IPS-18a (cell line): ENCODE data around the gene NOP16.
A peak's percentile ranks its signal among the peaks of the same experiment; 100 is the strongest.

Experiments
- H3K27ac ChIP-seq: one replicate; pipeline ENCODE4 v1.5.1; 2013; ENCODE audit warnings: low read length
- H3K27me3 ChIP-seq: one replicate; pipeline ENCODE4 v1.6.1; 2013; ENCODE audit warnings: mild to moderate bottlenecking, low read length; ENCODE audit not compliant: control insufficient read depth, insufficient read depth
- H3K36me3 ChIP-seq: one replicate; pipeline ENCODE4 v1.6.1; 2013; ENCODE audit warnings: low read depth, low read length; ENCODE audit not compliant: control insufficient read depth
- H3K4me1 ChIP-seq: one replicate; pipeline ENCODE4 v1.6.1; 2013; ENCODE audit warnings: low read depth, low read length; ENCODE audit not compliant: control insufficient read depth
- H3K4me3 ChIP-seq: one replicate; pipeline ENCODE4 v1.5.1; 2013; ENCODE audit warnings: low read length
- H3K9ac ChIP-seq: one replicate; pipeline ENCODE4 v1.6.1; 2013; ENCODE audit warnings: mild to moderate bottlenecking, low read length, moderate library complexity
- H3K9me3 ChIP-seq: one replicate; pipeline ENCODE4 v1.6.1; 2013; ENCODE audit warnings: low read depth, low read length; ENCODE audit not compliant: control insufficient read depth

NOP16 gene

DNA sequence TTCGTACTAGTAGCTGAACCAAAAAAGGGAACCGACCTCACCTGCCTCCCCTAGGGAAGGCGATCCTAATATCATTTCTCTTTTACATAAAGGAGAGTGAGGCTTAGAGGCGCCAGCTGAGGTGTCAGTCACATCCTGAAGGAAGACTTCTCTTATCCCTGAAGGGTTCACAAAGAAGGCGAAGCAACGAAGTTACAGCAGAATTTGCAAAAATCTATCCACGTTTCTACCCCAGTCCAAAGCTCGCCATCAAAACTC is 26.2 kb downstream of the NOP16 start:
- H3K4me3 ChIP-seq: peak overlapping the region; percentile 93
- no peak overlapping the region for H3K27ac ChIP-seq
- peaks cover 18% of the 10 kb centered on the region for H3K36me3 ChIP-seq
- H3K4me1 ChIP-seq: peaks cover 3% of the 10 kb centered on the region
- H3K27me3 ChIP-seq: peaks cover 55% of the 10 kb centered on the region
- H3K9me3 ChIP-seq: no peaks in the 10 kb centered on the region
- peak overlapping the region; percentile 95 for H3K9ac ChIP-seq

GRCh38 chr5:176361437-176362232 is 26.8 kb downstream of the NOP16 start, which contains the start of gene KIAA1191:
Gene KIAA1191, minus strand, starts transcription at chr5:176361764. Its CDS starts 2,256 bp downstream, at chr5:176359508.
- H3K27ac ChIP-seq: peak within 1 kb of the TSS; percentile 91
- H3K4me3 ChIP-seq: peak within 1 kb of the TSS; percentile 93
- H3K4me1 ChIP-seq: peaks cover 3% of the 10 kb centered on the region
- H3K36me3 ChIP-seq: peaks cover 20% of the 10 kb centered on the region
- H3K9ac ChIP-seq: peak within 1 kb of the TSS; percentile 95
- peaks cover 50% of the 10 kb centered on the region for H3K27me3 ChIP-seq
- no peaks in the 10 kb centered on the region for H3K9me3 ChIP-seq

DNA sequence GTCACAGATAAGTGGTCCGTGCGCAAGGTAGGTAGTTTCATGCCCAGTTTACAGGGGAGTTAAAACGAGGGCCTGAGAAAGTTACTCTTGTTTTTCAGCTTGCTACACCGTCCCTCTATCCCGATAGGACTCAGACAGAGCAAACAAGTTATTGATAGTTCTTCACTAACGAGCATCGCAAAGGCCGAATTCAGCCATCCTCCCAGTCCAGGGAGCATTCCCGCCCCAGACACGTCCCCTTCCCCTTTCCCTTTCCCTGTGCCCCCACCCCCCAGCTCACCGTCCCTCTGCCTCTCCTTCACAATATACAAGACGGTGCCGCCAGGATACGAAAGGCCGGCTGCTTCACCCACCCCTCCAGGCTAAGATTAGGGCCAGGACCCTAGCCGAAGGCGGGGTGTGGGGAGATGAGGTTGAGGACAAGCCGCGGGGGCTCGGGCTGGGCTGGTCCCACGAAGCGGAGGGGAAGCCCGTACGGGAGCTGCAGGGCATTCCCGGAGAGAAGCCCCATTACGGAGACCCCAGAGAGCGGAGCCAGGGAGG is 27.4 kb downstream of the NOP16 start:
- Histone ChIP-seq H3K27ac (peak overlapping the region; percentile 91), H3K4me3 (peak overlapping the region; percentile 93), H3K36me3 (peaks cover 20% of the 10 kb centered on the region), H3K4me1 (peaks cover 3% of the 10 kb centered on the region), H3K9me3 (no peaks in the 10 kb centered on the region), H3K27me3 (peaks cover 43% of the 10 kb centered on the region), H3K9ac (peak overlapping the region; percentile 95)

DNA sequence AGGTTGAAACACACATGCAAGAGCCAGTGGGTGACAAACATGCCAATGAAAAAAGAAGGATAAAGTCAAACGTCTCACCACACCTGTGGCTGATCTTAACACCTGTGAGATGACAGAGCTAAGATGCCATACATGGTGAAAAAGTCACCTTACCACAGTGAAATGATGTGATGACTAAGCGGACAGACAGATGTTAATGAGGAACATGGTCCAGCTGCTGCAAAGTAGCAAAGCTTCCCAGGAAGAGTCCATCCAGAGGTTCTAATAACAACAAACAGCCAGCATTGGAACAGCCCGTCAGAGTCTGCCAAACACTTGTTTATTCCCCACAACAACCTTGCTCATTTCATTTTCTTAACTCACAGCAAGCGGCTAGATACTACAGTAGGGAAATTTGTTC is 28.7 kb downstream of the NOP16 start:
- Histone ChIP-seq H3K27me3 (peaks cover 30% of the 10 kb centered on the region), H3K27ac (no peak overlapping the region), H3K4me1 (peaks cover 3% of the 10 kb centered on the region), H3K9ac (no peak overlapping the region), H3K36me3 (peaks cover 28% of the 10 kb centered on the region), H3K4me3 (no peak overlapping the region), H3K9me3 (no peaks in the 10 kb centered on the region)

GRCh38 chr5:176356179-176356566 is 32.2 kb downstream of the NOP16 start:
- Histone ChIP-seq H3K9ac (no peak overlapping the region), H3K4me3 (no peak overlapping the region), H3K27me3 (no peaks in the 10 kb centered on the region), H3K36me3 (peaks cover 63% of the 10 kb centered on the region), H3K4me1 (no peaks in the 10 kb centered on the region), H3K9me3 (no peaks in the 10 kb centered on the region), H3K27ac (no peak overlapping the region)

DNA sequence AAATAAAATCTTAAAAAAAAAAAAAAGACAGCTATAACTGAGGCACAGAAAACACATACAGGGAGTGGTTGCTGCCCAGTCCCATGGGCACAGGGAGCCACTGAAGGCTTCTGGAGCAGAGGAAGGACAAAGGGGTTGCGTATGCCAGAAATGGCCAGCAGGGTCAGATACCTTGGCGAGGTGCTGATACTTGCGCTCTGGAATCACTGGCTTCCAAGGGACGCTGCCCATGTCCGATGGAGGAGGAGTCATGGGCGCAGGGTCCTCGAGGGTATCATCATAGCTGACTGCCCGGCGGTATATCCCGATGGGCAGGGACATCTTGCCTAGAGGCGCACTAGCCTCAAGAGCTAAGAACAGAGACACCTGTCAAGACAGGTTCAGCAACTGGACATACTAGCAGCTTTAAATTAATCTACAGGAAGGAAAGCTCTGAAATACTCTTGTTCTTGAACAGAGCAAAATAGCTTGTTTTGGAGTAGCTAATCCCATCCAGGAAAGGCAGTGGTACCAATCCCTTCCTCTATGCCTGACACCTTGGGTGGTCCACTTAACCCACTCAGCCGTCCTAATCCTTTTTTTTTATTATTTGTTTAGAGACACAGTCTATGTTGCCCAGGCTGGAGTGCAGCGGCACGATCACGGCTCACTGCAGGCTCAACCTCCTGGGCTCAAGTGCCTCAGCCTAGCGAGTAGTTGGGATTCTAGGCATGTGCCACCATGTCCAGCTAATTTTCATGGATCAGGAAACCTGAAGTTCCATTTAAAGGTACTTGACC is 32.8 kb downstream of the NOP16 start:
- H3K27me3 ChIP-seq: no peaks in the 10 kb centered on the region
- H3K4me3 ChIP-seq: no peak overlapping the region
- no peaks in the 10 kb centered on the region for H3K4me1 ChIP-seq
- no peaks in the 10 kb centered on the region for H3K9me3 ChIP-seq
- H3K36me3 ChIP-seq: peaks cover 65% of the 10 kb centered on the region
- H3K9ac ChIP-seq: no peak overlapping the region
- H3K27ac ChIP-seq: no peak overlapping the region

DNA sequence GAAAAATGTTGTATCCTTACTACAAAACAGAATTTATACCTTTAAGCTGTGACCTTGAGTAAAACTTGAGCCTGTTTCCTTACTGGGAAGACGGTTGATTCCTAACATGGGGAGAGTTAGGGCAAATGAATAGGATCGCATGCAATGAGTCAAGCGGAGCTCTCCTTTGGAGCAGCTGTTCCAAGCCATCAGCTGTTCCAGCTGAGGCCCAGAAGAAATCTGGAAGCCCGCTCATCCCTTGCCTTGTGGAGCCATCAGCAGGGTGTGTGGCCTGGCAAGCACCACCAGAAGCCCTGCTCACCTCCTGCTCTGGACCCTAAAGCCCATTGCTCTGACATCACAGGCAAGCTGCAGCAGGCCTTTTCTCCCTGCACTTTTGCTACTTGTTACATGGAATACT is 34.9 kb downstream of the NOP16 start:
- no peaks in the 10 kb centered on the region for H3K4me1 ChIP-seq
- no peak overlapping the region for H3K9ac ChIP-seq
- no peak overlapping the region for H3K4me3 ChIP-seq
- H3K27me3 ChIP-seq: no peaks in the 10 kb centered on the region
- H3K27ac ChIP-seq: no peak overlapping the region
- peaks cover 77% of the 10 kb centered on the region for H3K36me3 ChIP-seq
- H3K9me3 ChIP-seq: no peaks in the 10 kb centered on the region

DNA sequence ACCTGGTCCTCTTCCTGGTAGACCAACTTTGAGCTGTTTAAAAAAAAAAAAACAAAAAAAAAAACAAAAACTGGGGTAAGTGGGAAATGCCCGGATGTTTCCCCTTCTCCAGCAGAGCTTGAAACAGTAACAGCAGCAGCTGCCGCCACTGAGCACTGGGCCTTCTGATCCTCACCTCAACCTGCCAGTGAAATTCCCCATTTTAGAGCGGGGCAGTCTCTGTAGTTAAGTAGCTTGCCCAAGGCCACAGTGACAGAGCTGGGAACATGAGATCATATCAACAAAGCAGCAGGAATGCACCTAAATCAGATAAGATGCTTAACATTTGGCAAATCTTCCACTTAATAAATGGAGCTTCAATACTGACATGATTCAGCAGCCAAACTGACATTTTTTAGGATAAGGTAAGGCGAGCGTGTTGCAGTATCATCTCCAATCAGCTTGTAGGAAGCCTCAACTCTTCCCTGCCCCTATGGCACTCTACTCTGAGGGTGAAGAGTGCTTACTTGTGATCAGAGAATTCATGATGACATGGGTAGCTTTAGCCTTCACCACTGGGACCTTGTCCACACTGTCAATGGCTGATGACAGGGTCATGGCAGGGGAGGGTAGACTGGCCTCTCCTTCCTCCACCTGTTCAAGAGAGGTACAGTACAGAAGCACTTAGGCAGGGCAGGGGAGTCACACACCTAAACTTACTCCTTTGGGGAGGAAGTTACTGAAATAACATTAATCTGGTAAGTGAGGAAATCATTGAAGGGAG is 36.1 kb downstream of the NOP16 start:
- peaks cover 79% of the 10 kb centered on the region for H3K36me3 ChIP-seq
- no peak overlapping the region for H3K4me3 ChIP-seq
- H3K9me3 ChIP-seq: no peaks in the 10 kb centered on the region
- no peaks in the 10 kb centered on the region for H3K27me3 ChIP-seq
- H3K9ac ChIP-seq: no peak overlapping the region
- H3K27ac ChIP-seq: no peak overlapping the region
- no peaks in the 10 kb centered on the region for H3K4me1 ChIP-seq

DNA sequence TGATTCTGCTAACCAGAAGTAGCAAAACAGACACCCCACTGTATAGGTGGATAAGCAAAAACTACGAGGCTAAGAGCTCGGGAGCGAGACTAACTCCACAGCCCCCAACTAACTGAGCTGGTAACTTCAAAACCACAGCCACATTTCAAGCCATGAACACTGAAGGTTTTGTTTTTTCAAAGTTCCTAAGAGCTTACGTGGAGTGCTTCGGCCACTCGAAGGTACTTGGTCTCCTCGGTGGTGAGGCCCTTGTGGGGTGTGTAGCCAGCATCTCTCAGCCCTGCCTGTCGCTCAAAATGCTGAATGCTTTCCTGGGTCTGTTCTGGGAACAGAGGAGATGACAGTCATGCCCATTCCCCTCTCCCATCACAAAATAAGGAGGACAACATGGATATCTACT is 38.0 kb downstream of the NOP16 start:
- H3K36me3 ChIP-seq: peaks cover 91% of the 10 kb centered on the region
- H3K4me3 ChIP-seq: no peak overlapping the region
- H3K9ac ChIP-seq: no peak overlapping the region
- H3K9me3 ChIP-seq: no peaks in the 10 kb centered on the region
- no peaks in the 10 kb centered on the region for H3K4me1 ChIP-seq
- no peaks in the 10 kb centered on the region for H3K27me3 ChIP-seq
- no peak overlapping the region for H3K27ac ChIP-seq

DNA sequence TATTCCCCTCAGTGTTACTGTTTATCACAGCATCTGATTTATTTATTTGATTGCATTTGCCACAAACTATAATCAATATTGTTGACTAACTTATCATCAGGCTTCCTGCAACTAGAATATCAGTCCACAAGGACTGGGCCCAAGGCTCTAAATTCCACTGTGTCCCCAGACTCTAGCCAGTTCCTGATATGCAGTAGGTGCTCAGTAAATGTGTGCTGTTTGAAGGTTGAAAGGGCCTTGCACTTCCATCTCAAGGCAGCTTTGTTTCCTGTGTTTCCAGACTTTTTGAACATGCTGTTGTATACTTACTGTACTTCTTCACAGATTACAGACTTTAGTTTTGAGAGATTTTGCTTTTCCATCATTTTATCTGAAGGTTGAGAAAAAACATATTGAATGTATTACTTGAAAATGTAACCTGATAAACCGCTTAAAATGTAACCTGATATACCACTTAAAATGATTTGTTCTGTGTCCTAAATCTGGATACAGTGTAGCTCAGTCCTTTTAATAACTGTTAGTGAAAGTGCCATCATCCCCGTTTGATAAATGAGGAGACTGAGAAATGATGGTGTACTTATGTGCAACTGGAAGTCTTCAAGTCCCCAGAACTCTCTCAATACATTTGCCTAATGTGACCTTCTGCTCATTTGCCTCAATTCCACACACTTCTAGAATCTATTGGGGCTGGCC is 45.5 kb downstream of the NOP16 start:
- Histone ChIP-seq H3K9me3 (no peaks in the 10 kb centered on the region), H3K9ac (no peak overlapping the region), H3K4me3 (no peak overlapping the region), H3K36me3 (peaks cover 39% of the 10 kb centered on the region), H3K27ac (no peak overlapping the region), H3K27me3 (no peaks in the 10 kb centered on the region), H3K4me1 (no peaks in the 10 kb centered on the region)

DNA sequence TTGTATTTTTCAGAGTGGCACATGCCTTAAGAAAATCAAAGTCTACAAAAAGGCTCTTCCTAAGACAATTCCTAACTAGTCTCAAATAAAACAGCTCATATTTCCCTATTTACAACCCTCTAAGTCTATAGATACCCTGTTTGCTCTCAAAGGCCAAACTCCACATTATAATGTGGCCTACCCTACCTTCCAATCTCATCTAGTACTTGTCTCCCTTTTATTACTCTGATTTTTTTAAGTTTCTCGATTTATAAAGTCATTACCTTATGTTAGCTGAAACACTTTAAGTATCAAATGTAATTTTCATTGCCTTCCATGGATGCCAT is 46.3 kb downstream of the NOP16 start:
- no peaks in the 10 kb centered on the region for H3K4me1 ChIP-seq
- H3K36me3 ChIP-seq: peaks cover 36% of the 10 kb centered on the region
- H3K27ac ChIP-seq: no peak overlapping the region
- H3K4me3 ChIP-seq: no peak overlapping the region
- H3K9me3 ChIP-seq: no peaks in the 10 kb centered on the region
- no peak overlapping the region for H3K9ac ChIP-seq
- H3K27me3 ChIP-seq: no peaks in the 10 kb centered on the region
